HG02588 (cell line): ENCODE results near the gene AP5S1.
"Not testable (repeated sequence)": the region's sequence is repeated elsewhere in the genome, so short reads cannot be mapped to it uniquely, and the experiment has no call there.

ENCODE experiments used
- ATAC-seq: cut with Tn5 transposase; IDR thresholded peaks from one replicate; pipeline ENCODE4 v1.9.1; 2021; ENCODE audit warnings: mild to moderate bottlenecking, moderate library complexity; ENCODE audit not compliant: unreplicated experiment

Gene AP5S1

DNA sequence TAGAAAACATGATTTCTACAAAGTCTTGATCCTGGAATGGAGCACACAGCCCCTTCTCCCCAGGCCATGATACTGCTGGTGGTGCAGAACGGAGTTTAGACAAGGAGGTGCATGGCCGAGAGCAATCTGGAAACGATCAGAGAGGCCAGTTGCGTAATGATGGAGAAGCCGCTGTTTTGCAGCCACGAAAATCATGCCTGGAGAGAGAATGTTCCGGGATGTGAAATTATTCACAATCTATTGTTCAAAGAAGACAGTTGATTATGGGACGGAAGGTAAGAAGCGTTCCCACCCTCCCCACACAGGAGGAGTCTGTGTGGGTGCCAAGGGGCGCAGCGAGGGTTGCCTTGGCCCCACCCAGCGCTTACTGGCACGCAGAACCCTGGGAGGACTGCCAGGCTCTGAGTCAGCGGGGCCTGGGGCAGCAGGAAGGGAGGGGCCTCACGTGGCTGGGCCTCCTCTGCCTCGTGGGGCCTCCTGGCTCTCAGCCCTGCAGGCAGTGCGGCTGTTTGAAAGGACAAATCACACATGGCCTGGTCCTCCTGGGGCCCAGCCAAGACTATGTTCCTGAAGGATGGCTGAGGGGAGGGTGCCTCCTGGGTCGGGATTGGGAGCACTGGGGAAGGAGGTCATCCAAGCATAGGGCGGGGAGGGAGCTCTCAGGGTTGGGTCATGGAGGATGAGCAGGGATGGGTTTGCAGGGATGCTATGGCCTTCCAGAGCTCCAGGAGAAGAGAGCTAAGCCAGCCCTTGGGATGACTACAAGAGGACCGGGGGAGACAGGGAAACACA is 8.7 kb upstream of the AP5S1 start:
- ATAC-seq, result peak; percentile 50

- no peak for ATAC-seq
These were observed 8.1 kb upstream of the AP5S1 start for GRCh38 chr20:3812259-3812681.

- no peak for ATAC-seq
These were observed 7.1 kb upstream of the AP5S1 start for GRCh38 chr20:3812975-3813847.

DNA sequence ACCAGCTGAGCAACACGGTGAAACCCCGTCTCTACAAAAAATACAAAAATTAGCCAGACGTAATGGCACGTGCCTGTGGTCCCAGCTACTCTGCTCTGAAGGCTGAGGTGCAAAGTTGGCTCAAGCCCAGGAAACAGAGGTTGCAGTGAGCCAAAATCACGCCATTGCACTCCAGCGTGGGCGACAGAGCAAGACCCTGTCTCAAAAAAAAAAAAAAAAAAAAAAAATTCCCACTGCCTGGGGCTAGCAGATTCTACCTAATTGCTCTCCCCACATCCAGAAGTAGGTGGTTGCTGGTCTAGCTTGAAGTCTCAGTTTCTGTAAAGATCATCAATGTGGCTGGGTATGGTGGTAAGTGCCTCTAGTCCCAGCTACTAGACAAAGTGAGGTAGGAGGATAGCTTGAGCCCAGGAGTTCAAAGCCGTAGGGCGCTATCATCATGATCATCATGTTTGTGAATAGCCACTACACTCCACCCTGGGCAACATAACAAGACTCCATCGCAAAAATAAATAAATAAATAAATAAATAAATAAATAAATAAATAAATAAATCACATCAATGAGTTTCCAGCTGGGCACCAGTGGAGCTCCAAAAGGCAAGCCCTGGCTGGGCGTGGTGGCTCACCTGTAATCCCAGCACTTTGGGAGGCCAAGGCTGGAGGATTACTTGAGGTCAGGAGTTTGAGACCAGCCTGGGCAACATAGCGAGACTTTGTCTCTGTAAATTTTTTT is 6.3 kb upstream of the AP5S1 start:
- ATAC-seq, result no peak

GRCh38 chr20:3814928-3815495 is 5.3 kb upstream of the AP5S1 start:
- ATAC-seq, result no peak

DNA sequence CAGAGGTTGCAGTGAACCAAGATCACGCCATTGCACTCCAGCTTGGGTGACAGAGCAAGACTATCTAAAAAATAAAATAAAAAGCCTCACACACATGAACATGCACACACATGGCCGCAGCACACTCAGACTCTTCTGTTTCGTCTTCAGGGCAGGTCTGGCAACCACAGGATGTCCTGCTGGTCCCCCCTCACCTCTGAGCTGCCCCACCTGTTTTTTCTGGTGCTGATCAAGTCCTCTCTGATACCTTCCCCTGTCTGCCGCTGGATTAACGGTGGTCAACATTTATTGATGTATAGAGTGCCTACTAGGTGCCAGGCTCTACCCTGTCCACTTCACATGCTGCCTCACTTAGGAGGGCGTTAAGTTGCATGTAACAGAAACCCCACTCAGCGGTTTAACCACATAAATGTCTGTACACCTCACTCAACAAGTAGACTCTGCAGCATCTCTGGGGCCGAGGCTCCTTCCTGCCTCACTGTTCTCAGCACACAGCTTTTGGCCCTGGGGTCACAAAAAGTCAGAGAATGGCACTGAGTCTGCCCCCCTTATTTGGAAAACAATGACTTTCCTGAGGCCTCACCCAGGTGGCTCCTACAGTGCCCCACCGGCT is 4.5 kb upstream of the AP5S1 start:
- ATAC-seq, result no peak

GRCh38 chr20:3818155-3819151 is 1.9 kb upstream of the AP5S1 start:
- no peak for ATAC-seq

- no peak for ATAC-seq
These were observed 818 bp upstream of the AP5S1 start for GRCh38 chr20:3819411-3820047.

- ATAC-seq, result peak; percentile 1
These were observed 767 bp downstream of the AP5S1 start for GRCh38 chr20:3820901-3821727.

GRCh38 chr20:3821996-3822395 is 1.6 kb downstream of the AP5S1 start:
- ATAC-seq, result no peak

- no peak for ATAC-seq
These were observed 3.5 kb downstream of the AP5S1 start for GRCh38 chr20:3823881-3824280.

- ATAC-seq, result no peak
These were observed 5.2 kb downstream of the AP5S1 start for GRCh38 chr20:3825526-3825925.

- ATAC-seq, result no peak
These were observed 6.1 kb downstream of the AP5S1 start for GRCh38 chr20:3826420-3826819.

GRCh38 chr20:3828798-3829197 is 8.5 kb downstream of the AP5S1 start:
- ATAC-seq, result no peak

GRCh38 chr20:3829891-3830290 is 9.5 kb downstream of the AP5S1 start:
- ATAC-seq, result not testable (repeated sequence)

GRCh38 chr20:3836132-3836531 is 15.8 kb downstream of the AP5S1 start:
- no peak for ATAC-seq

GRCh38 chr20:3839328-3839727 is 19.0 kb downstream of the AP5S1 start:
- no peak for ATAC-seq

- ATAC-seq, result not testable (repeated sequence)
These were observed 19.9 kb downstream of the AP5S1 start for GRCh38 chr20:3840201-3840600.
